Cardiac fibroblast (primary cell): Measurements from ENCODE around the gene ZXDC.
A peak's percentile ranks its signal among the peaks of the same experiment; 100 is the strongest.

Experiments
- DNase-seq, 2 donors: peaks; one replicate each; pipeline versions ENCODE4 v3.0.0 to v3.0.0-alpha.2; 2010; ENCODE audit warnings: low read depth in 2 of 2
- H3K4me3 ChIP-seq, 2 donors: replicated peaks in 1 of 2; 1 replicate in 1 of 2; 2 replicates in 1 of 2; pipeline ENCODE4 v1.5.1; 2011; ENCODE audit warnings: low read depth in 2 of 2, low read length in 2 of 2, mild to moderate bottlenecking in 2 of 2, moderate library complexity in 1 of 2
- CTCF ChIP-seq: IDR thresholded peaks from one replicate; pipeline ENCODE4 v1.5.1; 2011; ENCODE audit warnings: low read depth, mild to moderate bottlenecking, low read length, inconsistent platforms

ZXDC gene

DNA sequence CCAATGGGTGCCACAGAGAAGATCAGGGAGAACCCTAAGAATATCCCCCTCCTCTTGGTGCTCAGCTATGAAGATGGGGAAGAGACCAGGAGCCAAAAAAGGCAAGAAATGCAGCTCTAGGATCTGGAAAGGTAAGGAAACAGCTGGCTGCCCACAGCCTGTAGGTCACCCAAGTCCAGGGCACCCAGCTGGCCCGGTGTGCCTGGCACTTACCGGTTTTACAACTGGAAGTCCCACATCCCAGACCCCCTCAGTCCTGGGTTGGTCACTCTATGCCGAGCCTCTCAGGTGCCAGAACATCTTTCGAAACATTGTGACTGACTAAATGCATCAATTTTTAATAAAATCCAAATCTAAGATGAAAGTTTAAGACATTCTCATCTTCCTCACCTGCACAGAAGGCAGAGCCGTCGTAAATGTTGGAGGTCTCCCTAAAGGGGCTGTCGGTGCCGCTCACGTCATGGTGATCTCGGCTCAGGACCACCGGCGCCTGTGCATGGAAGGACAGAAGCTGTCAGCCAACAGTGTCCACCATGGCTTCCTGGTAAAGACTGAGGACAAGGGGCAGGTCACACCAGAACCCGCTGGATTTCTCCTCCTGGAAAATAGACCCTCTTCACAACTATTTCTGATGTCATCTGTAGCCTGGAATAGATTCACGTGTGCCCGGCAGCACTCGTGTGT, 13.3 kb upstream of the ZXDC start:
- no peak for TF ChIP-seq CTCF
- DNase-seq: no peak
- H3K4me3 ChIP-seq: no peak overlapping the region

DNA sequence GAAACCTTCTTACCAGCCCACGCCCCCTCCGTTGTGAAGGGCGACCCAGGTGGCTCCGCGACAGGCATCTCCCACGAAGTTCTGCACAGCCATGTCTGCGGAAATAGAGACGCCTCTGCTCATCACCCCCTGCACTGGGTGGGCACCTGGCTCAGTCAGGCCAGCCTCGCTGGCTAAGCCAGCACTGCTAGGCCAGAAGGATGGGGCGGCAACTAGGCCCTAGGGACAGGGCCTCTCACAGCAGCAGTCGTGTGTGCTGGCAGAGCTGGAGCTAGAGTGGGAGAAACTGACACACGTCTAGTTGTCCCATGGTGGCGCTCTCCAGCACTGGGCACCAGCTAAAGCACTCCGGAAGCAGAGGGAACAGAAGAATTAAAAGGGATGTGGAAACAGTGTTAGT, 12.5 kb upstream of the ZXDC start:
- TF ChIP-seq CTCF: no peak
- no peak for DNase-seq
- H3K4me3 ChIP-seq: no peak overlapping the region

GRCh38 chr3:126487151-126487771, 11.6 kb upstream of the ZXDC start:
- DNase-seq: peak; percentile 13 to 31
- peak; percentile 12 for TF ChIP-seq CTCF
- no peak overlapping the region for H3K4me3 ChIP-seq

GRCh38 chr3:126486360-126486847, 10.7 kb upstream of the ZXDC start:
- H3K4me3 ChIP-seq: no peak overlapping the region
- DNase-seq: no peak
- no peak for TF ChIP-seq CTCF

DNA sequence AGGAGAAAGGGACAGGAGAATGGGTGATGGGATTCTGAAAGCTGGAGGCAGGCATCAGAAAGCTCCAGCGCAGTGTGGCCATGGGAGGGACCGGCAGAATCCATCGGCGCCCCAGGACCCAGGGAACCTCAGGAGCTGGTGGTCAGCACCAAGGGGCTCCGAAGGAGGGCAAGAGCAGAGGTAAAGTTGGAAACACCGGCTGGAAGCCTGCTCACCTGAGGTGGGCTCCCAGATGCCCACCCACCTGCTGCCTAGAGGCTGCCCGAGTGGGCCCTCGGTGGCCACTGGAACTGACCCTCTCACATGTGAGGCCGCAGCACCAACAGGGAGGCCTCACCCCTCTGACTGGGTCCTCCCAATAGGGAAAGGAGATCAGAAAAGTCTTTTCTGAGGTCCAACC, 10.3 kb upstream of the ZXDC start:
- H3K4me3 ChIP-seq: no peak overlapping the region
- TF ChIP-seq CTCF: no peak
- DNase-seq: no peak

DNA sequence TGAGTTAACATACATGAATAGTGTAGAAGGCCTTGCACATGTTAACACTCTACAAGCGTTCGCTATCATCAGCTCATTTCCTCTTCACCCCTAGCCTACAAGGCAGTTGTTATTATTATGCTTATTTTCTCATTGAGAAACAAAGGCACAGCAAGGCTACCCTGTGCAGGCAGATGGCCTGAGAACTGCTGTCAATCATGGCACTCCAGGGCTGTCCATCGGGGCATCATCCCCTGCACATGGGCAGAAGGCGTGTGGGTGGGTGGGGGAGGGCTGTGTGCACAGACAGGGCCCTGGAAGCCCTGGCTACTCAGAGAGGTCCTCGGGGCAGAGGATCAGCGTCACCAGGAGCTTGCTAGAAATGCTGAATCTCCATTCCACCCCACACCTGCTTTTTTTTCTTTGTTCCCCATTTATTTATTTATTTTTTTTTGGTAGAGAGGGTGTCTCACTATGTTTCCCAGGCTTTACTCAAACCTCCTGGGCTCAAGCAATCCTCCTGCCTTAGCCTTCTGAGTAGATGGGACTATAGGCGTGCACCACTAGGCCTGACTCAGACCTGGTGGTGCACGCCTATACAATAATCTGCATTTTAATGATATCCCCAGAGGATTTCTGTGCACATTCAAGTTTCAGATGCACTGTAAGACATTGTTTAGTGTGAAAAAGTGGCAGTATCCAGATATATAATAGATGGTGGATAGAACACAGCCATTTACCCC, 9.6 kb upstream of the ZXDC start:
- TF ChIP-seq CTCF: no peak
- no peak for DNase-seq

More for the DNA sequence above, 9.6 kb upstream of the ZXDC start:
- H3K4me3 ChIP-seq: no peak overlapping the region
